RWPE1 (cell line): Measurements from ENCODE around the gene KCNA5.

ENCODE experiments used
- CTCF ChIA-PET: fragments of 350-600 bp; sonication (Branson Sonifier 250); formaldehyde crosslinking; extraction: SDS; loops from one replicate; lab custom pipeline; 2021; lab: Yijun Ruan, JAX
- POLR2A ChIA-PET: fragments of 400-600 bp; formaldehyde crosslinking; extraction: SDS; loops from one replicate; lab custom pipeline; 2020; ENCODE audit warnings: antibody characterized with exemption; ENCODE audit not compliant: low non-redundant PET; lab: Yijun Ruan, JAX
- DNase-seq: peaks from one replicate; pipeline ENCODE4 v3.0.0; 2012; ENCODE audit warnings: low spot score
- H3K27ac ChIP-seq: fragments of 450-650 bp; 2 replicates; pipeline ENCODE4 v1.5.1; 2017
- CTCF ChIP-seq: fragments of 450-650 bp; conservative IDR thresholded peaks from 2 replicates; pipeline ENCODE4 v1.5.1; 2017; ENCODE audit warnings: low read depth, mild to moderate bottlenecking

The KCNA5 gene

GRCh38 chr12:5015711-5016492, 27.8 kb upstream of the KCNA5 start:
- H3K27ac ChIP-seq = no peak overlapping the region
- DNase-seq = no peak
- no peak for TF ChIP-seq CTCF
- POLR2A ChIA-PET = no interaction called here
- CTCF ChIA-PET = no interaction called here

- ChIA-PET CTCF (no interaction called here), POLR2A (no interaction called here)
- TF ChIP-seq CTCF = no peak
- H3K27ac ChIP-seq = no peak overlapping the region
- no peak for DNase-seq
These were observed 27.2 kb upstream of the KCNA5 start for GRCh38 chr12:5016526-5016925.

GRCh38 chr12:5017638-5018348, 25.9 kb upstream of the KCNA5 start:
- ChIA-PET CTCF (interaction anchor here (0.7 kb wide), 1 partner anchor 155 kb away, joined by 3 read pairs; no protein-coding TSS in a partner anchor), POLR2A (no interaction called here)
- no peak overlapping the region for H3K27ac ChIP-seq
- no peak for DNase-seq
- no peak for TF ChIP-seq CTCF

- ChIA-PET POLR2A (no interaction called here), CTCF (interaction anchor here (0.7 kb wide), 1 partner anchor 156 kb away, joined by 3 read pairs; no protein-coding TSS in a partner anchor)
- no peak for DNase-seq
- H3K27ac ChIP-seq = no peak overlapping the region
- TF ChIP-seq CTCF = no peak
These were observed 25.0 kb upstream of the KCNA5 start for GRCh38 chr12:5018677-5019076.

GRCh38 chr12:5022025-5022424, 21.7 kb upstream of the KCNA5 start:
- TF ChIP-seq CTCF = no peak
- no peak overlapping the region for H3K27ac ChIP-seq
- ChIA-PET CTCF (interaction anchor here (0.6 to 2.3 kb wide), 7 partner anchors 10 to 173 kb away, joined by 3 to 18 read pairs (median 3); no protein-coding TSS in a partner anchor), POLR2A (no interaction called here)
- no peak for DNase-seq

- ChIA-PET POLR2A (no interaction called here), CTCF (interaction anchor here (0.6 to 2.3 kb wide), 7 partner anchors 9 to 173 kb away, joined by 3 to 18 read pairs (median 6); no protein-coding TSS in a partner anchor)
- no peak overlapping the region for H3K27ac ChIP-seq
- TF ChIP-seq CTCF = peak; percentile 67
- peak; percentile 53 for DNase-seq
These were observed 21.1 kb upstream of the KCNA5 start for GRCh38 chr12:5022465-5023061.
